GM12878 (cell line): ENCODE measurements around the gene SPATC1L. TPM values are rescaled to one million over a fixed set of nuclear protein-coding genes. Genes with fewer than 3 reads are reported as not detected.

Source experiments
- ATAC-seq: fragments of 200-7000 bp; cut with Tn5 transposase; 3 replicates; pipeline ENCODE4 v1.9.1; 2020; ENCODE audit warnings: mild to moderate bottlenecking, moderate library complexity
- BruUV-seq: library from RNA; stranded (reverse); fragments of 400-500 nt; replicated peaks from 2 replicates; lab custom pipeline; 2021; lab: Mats Ljungman, UMichigan
- CTCF ChIA-PET: fragments of 300-600 bp; sonication (Branson Sonifier 250); formaldehyde crosslinking; extraction: SDS; loops from one replicate; lab custom pipeline; 2021; ENCODE audit warnings: inconsistent platforms; lab: Yijun Ruan, JAX
- POLR2A ChIA-PET: fragments of 350-600 bp; formaldehyde crosslinking; extraction: SDS; loops from one replicate; lab custom pipeline; 2021; ENCODE audit warnings: inconsistent platforms; lab: Charles Lee
- RAD21 ChIA-PET: fragments of 300-600 bp; sonication (Branson Sonifier 250); formaldehyde crosslinking; loops from one replicate; lab custom pipeline; 2023; ENCODE audit warnings: antibody characterized with exemption; ENCODE audit not compliant: unreplicated experiment; lab: Charles Lee
- SMC1A ChIA-PET: fragments of 300-600 bp; sonication (Branson Sonifier 250); formaldehyde crosslinking; loops from one replicate; lab custom pipeline; 2023; ENCODE audit not compliant: unreplicated experiment, uncharacterized antibody; lab: Charles Lee
- DNase-seq: peaks from one replicate; pipeline ENCODE4 v3.0.0-alpha.2; 2011; ENCODE audit warnings: low read depth, low spot score
- FAIRE-seq: peaks from 3 replicates; lab custom pipeline; 2011; peaks lifted over from hg19 to GRCh38; lab: Jason Lieb, UNC
- H2AFZ ChIP-seq: 2 replicates; pipeline ENCODE4 v1.6.0; 2011; ENCODE audit warnings: low read depth, low read length, control low read depth; ENCODE audit not compliant: control insufficient read depth
- H3K27ac ChIP-seq: 2 replicates; pipeline ENCODE4 v1.5.1; 2011; ENCODE audit warnings: control low read depth; ENCODE audit not compliant: control insufficient read depth, insufficient read depth
- H3K27me3 ChIP-seq, 2 experiments: replicated peaks in 1 of 2; 2 replicates each; pipeline versions ENCODE4 v1.6.0 to v1.6.1; 2011; ENCODE audit warnings: low read length in 1 of 2; ENCODE audit not compliant: control insufficient read depth in 2 of 2, insufficient read depth in 2 of 2
- H3K36me3 ChIP-seq, 2 experiments: 2 replicates each; pipeline ENCODE4 v1.5.1; 2011; ENCODE audit warnings: low read length in 1 of 2; ENCODE audit not compliant: control insufficient read depth in 2 of 2, insufficient read depth in 2 of 2
- H3K4me1 ChIP-seq: 2 replicates; pipeline ENCODE4 v1.6.1; 2011; ENCODE audit warnings: mild to moderate bottlenecking, low read length, moderate library complexity, mixed read lengths; ENCODE audit not compliant: control insufficient read depth, insufficient read depth
- H3K4me2 ChIP-seq: 2 replicates; pipeline ENCODE4 v1.6.0; 2011; ENCODE audit warnings: control low read depth; ENCODE audit not compliant: control insufficient read depth, insufficient read depth
- H3K4me3 ChIP-seq: fragments of 200-600 bp; sonication (generic); 2 replicates; pipeline ENCODE4 v1.5.1; 2016
- H3K79me2 ChIP-seq: 2 replicates; pipeline ENCODE4 v1.6.0; 2011; ENCODE audit warnings: low read length; ENCODE audit not compliant: control insufficient read depth, insufficient read depth
- H3K9ac ChIP-seq: 2 replicates; pipeline ENCODE4 v1.8.0; 2011; ENCODE audit warnings: low read length, control low read depth, mixed read lengths; ENCODE audit not compliant: control insufficient read depth, insufficient read depth
- H3K9me3 ChIP-seq: replicated peaks from 3 replicates; pipeline ENCODE4 v1.5.1; 2011; ENCODE audit warnings: mild to moderate bottlenecking, low read length; ENCODE audit not compliant: control insufficient read depth, insufficient read depth
- H4K20me1 ChIP-seq: 2 replicates; pipeline ENCODE4 v1.6.0; 2011; ENCODE audit not compliant: control insufficient read depth, insufficient read depth
- ATF7 ChIP-seq: fragments of 450-650 bp; IDR thresholded peaks from 2 replicates; pipeline ENCODE4 v1.6.1; 2016; ENCODE audit warnings: low read depth, mild to moderate bottlenecking
- CBFB ChIP-seq: IDR thresholded peaks from 2 replicates; pipeline ENCODE4 v1.6.1; 2016; ENCODE audit warnings: antibody characterized with exemption, low read depth
- HDGF ChIP-seq: fragments of 450-650 bp; IDR thresholded peaks from 2 replicates; pipeline ENCODE4 v1.6.1; 2016; ENCODE audit warnings: antibody characterized with exemption
- MXI1 ChIP-seq: fragments of 150-350 bp; IDR thresholded peaks from 2 replicates; pipeline ENCODE4 v1.6.1; 2011; ENCODE audit warnings: low read depth, mild to moderate bottlenecking, inconsistent platforms, low read length, improper control_type of control experiment
- POU2F2 ChIP-seq: IDR thresholded peaks from 3 replicates; pipeline ENCODE4 v1.6.1; 2011; ENCODE audit warnings: low read depth, mild to moderate bottlenecking, low read length, borderline replicate concordance
- TCF12 ChIP-seq: IDR thresholded peaks from 2 replicates; pipeline ENCODE4 v1.6.1; 2011; ENCODE audit warnings: low read depth, mild to moderate bottlenecking, low read length
- WGBS: methylation state at CpG from one replicate; pipeline ENCODE4 v1.1.6; 2016; ENCODE audit warnings: low lambda C conversion rate; ENCODE audit not compliant: insufficient replicate concordance, insufficient coverage; ENCODE audit errors: missing lambda C conversion rate; 5-methylcytosine and 5-hydroxymethylcytosine counted together
- in situ Hi-C: fragments of 300-500 bp; cut with MboI; formaldehyde crosslinking; loops from 9 replicates; pipeline ENCODE4 v1.14.3; 2018; ENCODE audit warnings: mixed read lengths
- intact Hi-C: fragments of 100-400 bp; cut with micrococcal nuclease; formaldehyde crosslinking; loops from one replicate; pipeline ENCODE4 v1.14.2; 2022; ENCODE audit not compliant: unreplicated experiment
- polyA plus RNA-seq, 11 experiments: library from polyadenylated mRNA; depleted of rRNA in 4 of 11; unstranded in 6 of 11; stranded (reverse) in 5 of 11; fragments of >200 nt; fragmentation: Nextera tagmentation in 4 of 11; fragmentation: Illumina TruSeq in 1 of 11; extraction: Ambion mirVana in 4 of 11; extraction: Trizol in 1 of 11; gene quantifications; 1 replicate in 1 of 11; 2 replicates in 10 of 11; pipeline versions ENCODE4 v1.2.1 to v1.2.3, GENCODE V29; 2011 to 2016; ENCODE audit warnings: inconsistent platforms in 2 of 11, missing spikeins in 2 of 11, low read depth in 1 of 11
- total RNA-seq, 4 experiments: library from RNA; depleted of rRNA in 3 of 4; stranded (reverse); fragments of >200 nt in 3 of 4; fragmentation: Illumina TruSeq in 1 of 4; extraction: Trizol in 1 of 4; gene quantifications; 2 replicates each; pipeline versions ENCODE4 v1.2.1 to v1.2.3, GENCODE V29; 2013 to 2021

The SPATC1L gene
- total and polyA plus RNA-seq, 10 of the 15 experiments (the other 5 are each of a cell fraction or from before 2014, with no cell fraction given), result 1.4 to 16.0 (median 7.0) TPM; not detected in 2

DNA sequence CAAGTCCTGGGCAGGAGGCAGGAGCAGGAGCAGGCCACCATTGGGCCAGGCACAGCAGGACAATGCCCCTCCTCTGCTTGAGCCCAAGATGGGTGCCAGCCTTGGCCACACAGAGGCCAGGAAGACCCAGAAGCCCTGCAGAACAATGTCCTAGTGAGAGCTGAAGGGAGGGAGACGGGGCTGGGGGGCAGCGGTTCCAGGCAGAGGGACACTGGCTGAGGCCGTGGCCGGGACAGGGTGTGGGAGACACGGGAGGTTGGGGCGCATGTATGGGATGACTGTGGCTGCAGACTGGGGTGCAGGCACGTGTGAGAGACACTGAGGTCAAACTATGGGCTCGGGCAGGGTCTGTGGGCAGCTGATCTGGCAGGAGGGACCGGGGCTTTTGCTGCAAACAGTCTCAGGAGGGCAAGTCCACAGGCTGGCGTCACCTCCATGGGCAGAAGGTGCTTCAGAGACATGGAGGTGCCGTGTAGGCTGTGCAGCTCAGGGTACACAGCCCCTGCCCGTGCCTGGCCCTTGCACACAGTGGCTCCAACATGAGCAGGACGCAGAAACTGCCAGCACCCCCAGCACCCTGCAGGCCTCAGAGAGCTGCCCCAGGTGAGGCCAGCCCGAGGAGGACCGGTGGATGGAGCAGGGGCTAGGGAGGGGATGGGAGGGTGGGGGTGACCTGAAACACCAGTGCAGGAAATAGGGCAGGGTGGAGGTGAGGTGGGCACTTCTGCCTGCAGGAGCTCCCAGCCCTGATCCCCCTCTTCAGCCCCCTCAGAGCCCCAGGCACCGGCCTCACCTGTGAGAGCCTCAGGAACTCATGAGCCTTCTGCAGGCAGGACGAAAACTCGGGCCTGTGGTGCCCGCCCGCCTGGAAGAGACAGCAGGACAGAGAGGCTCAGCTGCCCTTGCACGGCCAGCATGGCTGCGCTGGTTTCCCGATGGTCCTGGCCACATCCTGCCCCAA is 24.8 kb upstream of the SPATC1L start:
- no TSS peak for BruUV-seq
- H4K20me1 ChIP-seq, result no peaks in the 10 kb centered on the region
- H3K9me3 ChIP-seq, result no peaks in the 10 kb centered on the region
- no peaks in the 10 kb centered on the region for H3K4me1 ChIP-seq
- FAIRE-seq (no peak), DNase-seq (no peak), ATAC-seq (no peak)
- ChIA-PET POLR2A (no interaction called here), RAD21 (no interaction called here), SMC1A (no interaction called here), CTCF (no interaction called here)
- H3K4me3 ChIP-seq, result no peak overlapping the region
- H3K27me3 ChIP-seq, result no peaks in the 10 kb centered on the region
- in situ Hi-C loops, result no loop called here
- intact Hi-C loops, result no loop called here
- H3K27ac ChIP-seq, result no peak overlapping the region
- H3K4me2 ChIP-seq, result no peak overlapping the region
- H3K79me2 ChIP-seq, result no peaks in the 10 kb centered on the region
- H3K9ac ChIP-seq, result no peak overlapping the region
- 80% methylated on average over 23 of the region's 23 CpGs for WGBS
- TF ChIP-seq TCF12, result no peak
- TF ChIP-seq POU2F2, result no peak
- TF ChIP-seq HDGF, result no peak
- TF ChIP-seq ATF7, result no peak
- TF ChIP-seq CBFB, result no peak
- TF ChIP-seq MXI1, result no peak
- H2AFZ ChIP-seq, result no peak overlapping the region
- peaks cover 0 to 9% of the 10 kb centered on the region in 2 experiments; a peak in 3 of 4 replicates for H3K36me3 ChIP-seq
